Measurements from ENCODE around the gene NCAM2.

DNA sequence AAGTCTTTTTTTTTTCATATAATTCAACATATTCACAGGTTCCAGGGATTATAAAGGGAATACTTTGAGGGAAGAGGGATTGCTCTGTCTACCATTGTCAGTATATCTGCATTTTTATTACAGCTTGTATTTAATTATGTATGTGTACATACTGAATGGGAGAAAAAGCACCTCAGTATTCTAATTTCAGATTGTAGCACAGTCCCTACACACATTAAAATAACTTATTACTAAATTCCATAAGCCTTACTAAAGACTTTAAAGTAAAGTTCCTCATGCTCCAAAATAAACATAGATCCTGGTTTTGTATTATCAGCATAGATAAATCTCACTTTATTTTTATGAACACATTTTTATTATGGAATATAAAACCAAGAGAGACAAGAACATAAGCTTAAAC is 134.2 kb downstream of the NCAM2 start:
- TF ChIP-seq, protein P1, sequence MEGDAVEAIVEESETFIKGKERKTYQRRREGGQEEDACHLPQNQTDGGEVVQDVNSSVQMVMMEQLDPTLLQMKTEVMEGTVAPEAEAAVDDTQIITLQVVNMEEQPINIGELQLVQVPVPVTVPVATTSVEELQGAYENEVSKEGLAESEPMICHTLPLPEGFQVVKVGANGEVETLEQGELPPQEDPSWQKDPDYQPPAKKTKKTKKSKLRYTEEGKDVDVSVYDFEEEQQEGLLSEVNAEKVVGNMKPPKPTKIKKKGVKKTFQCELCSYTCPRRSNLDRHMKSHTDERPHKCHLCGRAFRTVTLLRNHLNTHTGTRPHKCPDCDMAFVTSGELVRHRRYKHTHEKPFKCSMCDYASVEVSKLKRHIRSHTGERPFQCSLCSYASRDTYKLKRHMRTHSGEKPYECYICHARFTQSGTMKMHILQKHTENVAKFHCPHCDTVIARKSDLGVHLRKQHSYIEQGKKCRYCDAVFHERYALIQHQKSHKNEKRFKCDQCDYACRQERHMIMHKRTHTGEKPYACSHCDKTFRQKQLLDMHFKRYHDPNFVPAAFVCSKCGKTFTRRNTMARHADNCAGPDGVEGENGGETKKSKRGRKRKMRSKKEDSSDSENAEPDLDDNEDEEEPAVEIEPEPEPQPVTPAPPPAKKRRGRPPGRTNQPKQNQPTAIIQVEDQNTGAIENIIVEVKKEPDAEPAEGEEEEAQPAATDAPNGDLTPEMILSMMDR (conservative IDR thresholded peaks at IDR 0.05; ENCODE audit: low read depth, low read length): no peak
- TF ChIP-seq EZH2 (IDR thresholded peaks at IDR 0.05; ENCODE audit: low read length, unreplicated experiment): no peak

Measured in PC-3 (cell line).